IPS-18a (cell line): Measurements from ENCODE around the gene MCRIP1.

Source experiments
- H3K27ac ChIP-seq: one replicate; pipeline ENCODE4 v1.5.1; 2013; ENCODE audit warnings: low read length
- H3K27me3 ChIP-seq: one replicate; pipeline ENCODE4 v1.6.1; 2013; ENCODE audit warnings: mild to moderate bottlenecking, low read length; ENCODE audit not compliant: control insufficient read depth, insufficient read depth
- H3K36me3 ChIP-seq: one replicate; pipeline ENCODE4 v1.6.1; 2013; ENCODE audit warnings: low read depth, low read length; ENCODE audit not compliant: control insufficient read depth
- H3K4me1 ChIP-seq: one replicate; pipeline ENCODE4 v1.6.1; 2013; ENCODE audit warnings: low read depth, low read length; ENCODE audit not compliant: control insufficient read depth
- H3K4me3 ChIP-seq: one replicate; pipeline ENCODE4 v1.5.1; 2013; ENCODE audit warnings: low read length
- H3K9ac ChIP-seq: one replicate; pipeline ENCODE4 v1.6.1; 2013; ENCODE audit warnings: mild to moderate bottlenecking, low read length, moderate library complexity
- H3K9me3 ChIP-seq: one replicate; pipeline ENCODE4 v1.6.1; 2013; ENCODE audit warnings: low read depth, low read length; ENCODE audit not compliant: control insufficient read depth

The MCRIP1 gene

GRCh38 chr17:81811705-81812570 lies 21.2 kb downstream of the MCRIP1 start:
- Histone ChIP-seq H3K27ac (no peak overlapping the region), H3K9me3 (no peaks in the 10 kb centered on the region), H3K36me3 (no peaks in the 10 kb centered on the region), H3K4me3 (no peak overlapping the region), H3K4me1 (no peaks in the 10 kb centered on the region), H3K27me3 (peaks cover 15% of the 10 kb centered on the region), H3K9ac (no peak overlapping the region)

- peaks cover 23% of the 10 kb centered on the region for H3K27me3 ChIP-seq
- no peaks in the 10 kb centered on the region for H3K9me3 ChIP-seq
- no peak overlapping the region for H3K27ac ChIP-seq
- H3K4me3 ChIP-seq: no peak overlapping the region
- H3K4me1 ChIP-seq: no peaks in the 10 kb centered on the region
- no peak overlapping the region for H3K9ac ChIP-seq
- H3K36me3 ChIP-seq: no peaks in the 10 kb centered on the region
These were observed 22.0 kb downstream of the MCRIP1 start for GRCh38 chr17:81810892-81811704.

DNA sequence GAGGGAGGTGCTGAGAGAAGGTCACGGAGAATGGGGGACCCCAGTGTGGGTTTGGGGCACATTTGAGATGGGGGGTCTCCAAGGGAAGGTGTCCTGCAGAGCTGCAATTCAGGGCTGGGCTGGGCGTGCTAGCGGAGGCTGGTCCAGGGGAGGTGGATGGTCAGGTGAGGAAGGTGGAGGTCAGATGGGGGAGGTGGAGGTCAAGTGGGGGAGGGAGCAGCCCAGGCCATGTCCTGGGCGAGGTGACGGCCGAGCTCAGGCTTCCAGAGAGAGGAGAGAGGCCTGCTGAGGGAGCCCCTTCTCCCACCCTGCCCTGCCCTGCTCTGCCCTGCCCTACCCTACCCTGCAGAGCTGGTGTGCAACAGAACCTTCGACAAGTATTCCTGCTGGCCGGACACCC lies 22.6 kb downstream of the MCRIP1 start:
- H3K36me3 ChIP-seq: no peaks in the 10 kb centered on the region
- no peak overlapping the region for H3K27ac ChIP-seq
- no peaks in the 10 kb centered on the region for H3K4me1 ChIP-seq
- no peaks in the 10 kb centered on the region for H3K9me3 ChIP-seq
- H3K27me3 ChIP-seq: peaks cover 30% of the 10 kb centered on the region
- no peak overlapping the region for H3K9ac ChIP-seq
- H3K4me3 ChIP-seq: no peak overlapping the region

DNA sequence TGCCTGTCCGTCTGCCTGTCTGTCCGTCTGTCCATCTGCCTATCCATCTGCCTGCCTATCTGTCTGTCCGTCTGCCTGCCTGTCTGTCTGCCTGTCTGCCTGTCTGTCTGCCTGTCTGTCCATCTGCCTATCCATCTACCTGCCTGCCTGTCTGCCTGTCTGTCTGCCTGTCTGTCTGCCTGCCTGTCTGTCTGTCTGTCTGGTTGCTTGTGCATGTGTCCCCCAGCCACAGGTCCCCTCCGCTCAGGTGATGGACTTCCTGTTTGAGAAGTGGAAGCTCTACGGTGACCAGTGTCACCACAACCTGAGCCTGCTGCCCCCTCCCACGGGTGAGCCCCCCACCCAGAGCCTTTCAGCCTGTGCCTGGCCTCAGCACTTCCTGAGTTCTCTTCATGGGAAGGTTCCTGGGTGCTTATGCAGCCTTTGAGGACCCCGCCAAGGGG lies 23.5 kb downstream of the MCRIP1 start:
- Histone ChIP-seq H3K27me3 (peaks cover 39% of the 10 kb centered on the region), H3K27ac (no peak overlapping the region), H3K36me3 (no peaks in the 10 kb centered on the region), H3K4me1 (no peaks in the 10 kb centered on the region), H3K9me3 (no peaks in the 10 kb centered on the region), H3K4me3 (no peak overlapping the region), H3K9ac (no peak overlapping the region)

DNA sequence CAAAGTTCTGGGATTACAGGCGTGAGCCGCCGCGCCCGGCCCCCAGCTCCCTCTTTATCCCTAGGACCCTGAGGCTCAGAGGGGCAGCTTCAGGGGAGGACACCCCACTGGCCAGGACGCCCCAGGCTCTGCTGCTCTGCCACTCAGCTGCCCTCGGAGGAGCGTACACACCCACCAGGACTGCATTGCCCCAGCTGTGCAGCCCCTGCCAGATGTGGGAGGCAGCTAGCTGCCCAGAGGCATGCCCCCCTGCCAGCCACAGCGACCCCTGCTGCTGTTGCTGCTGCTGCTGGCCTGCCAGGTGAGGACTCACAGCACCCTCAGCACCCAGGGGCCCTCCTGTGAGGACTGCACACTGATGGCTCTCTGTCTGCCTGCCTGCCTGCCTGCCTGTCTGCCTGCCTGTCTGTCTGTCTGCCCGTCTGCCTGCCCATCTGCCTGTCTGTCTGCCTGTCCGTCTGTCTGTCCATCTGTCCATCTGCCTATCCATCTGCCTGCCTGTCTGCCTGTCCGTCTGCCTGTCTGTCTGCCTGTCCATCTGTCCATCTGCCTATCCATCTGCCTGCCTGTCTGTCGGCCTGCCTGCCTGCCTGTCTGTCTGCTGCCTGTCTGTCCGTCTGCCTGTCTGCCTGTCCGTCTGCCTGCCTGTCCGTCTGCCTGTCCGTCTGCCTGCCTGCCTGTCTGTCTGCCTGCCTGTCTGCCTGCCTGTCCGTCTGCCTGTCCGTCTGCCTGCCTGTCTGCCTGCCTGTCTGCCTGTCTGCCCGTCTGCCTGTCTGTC lies 24.1 kb downstream of the MCRIP1 start:
- Histone ChIP-seq H3K9ac (no peak overlapping the region), H3K4me1 (no peaks in the 10 kb centered on the region), H3K4me3 (no peak overlapping the region), H3K27ac (no peak overlapping the region), H3K36me3 (no peaks in the 10 kb centered on the region), H3K9me3 (no peaks in the 10 kb centered on the region), H3K27me3 (peaks cover 45% of the 10 kb centered on the region)

DNA sequence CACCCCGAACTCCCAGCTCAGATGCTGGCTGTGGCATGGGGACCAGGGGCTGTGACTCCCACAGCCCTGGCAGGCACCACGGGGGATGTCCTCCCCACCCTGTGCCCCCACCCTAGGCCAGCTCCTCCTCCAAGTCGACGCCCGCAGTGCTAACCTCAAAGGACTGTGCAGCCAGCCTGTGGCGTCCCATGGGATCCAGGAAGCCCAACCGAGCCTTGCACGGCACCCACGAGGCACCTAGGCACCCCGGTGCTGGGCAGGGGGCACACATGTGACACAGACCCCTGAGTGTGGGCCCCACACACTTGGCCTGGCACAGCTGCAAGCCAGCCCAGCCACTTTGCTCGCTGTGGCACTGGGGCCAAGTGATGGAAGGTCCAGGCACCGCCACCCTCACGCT lies 25.3 kb downstream of the MCRIP1 start:
- H3K9ac ChIP-seq: no peak overlapping the region
- H3K27me3 ChIP-seq: peaks cover 56% of the 10 kb centered on the region
- H3K4me3 ChIP-seq: no peak overlapping the region
- H3K36me3 ChIP-seq: no peaks in the 10 kb centered on the region
- no peaks in the 10 kb centered on the region for H3K9me3 ChIP-seq
- no peaks in the 10 kb centered on the region for H3K4me1 ChIP-seq
- H3K27ac ChIP-seq: no peak overlapping the region

GRCh38 chr17:81807210-81807719 lies 25.8 kb downstream of the MCRIP1 start:
- no peak overlapping the region for H3K4me3 ChIP-seq
- no peaks in the 10 kb centered on the region for H3K4me1 ChIP-seq
- H3K9me3 ChIP-seq: no peaks in the 10 kb centered on the region
- no peak overlapping the region for H3K9ac ChIP-seq
- peaks cover 62% of the 10 kb centered on the region for H3K27me3 ChIP-seq
- H3K36me3 ChIP-seq: no peaks in the 10 kb centered on the region
- H3K27ac ChIP-seq: no peak overlapping the region

- H3K27ac ChIP-seq: no peak overlapping the region
- H3K4me3 ChIP-seq: no peak overlapping the region
- H3K9me3 ChIP-seq: no peaks in the 10 kb centered on the region
- no peaks in the 10 kb centered on the region for H3K36me3 ChIP-seq
- H3K9ac ChIP-seq: no peak overlapping the region
- peaks cover 68% of the 10 kb centered on the region for H3K27me3 ChIP-seq
- no peaks in the 10 kb centered on the region for H3K4me1 ChIP-seq
These were observed 26.5 kb downstream of the MCRIP1 start for GRCh38 chr17:81806461-81807209.

- Histone ChIP-seq H3K27me3 (peaks cover 75% of the 10 kb centered on the region), H3K27ac (no peak overlapping the region)
These were observed 27.2 kb downstream of the MCRIP1 start for GRCh38 chr17:81805707-81806460.

More at GRCh38 chr17:81805707-81806460, 27.2 kb downstream of the MCRIP1 start:
- Histone ChIP-seq H3K9me3 (no peaks in the 10 kb centered on the region), H3K4me1 (no peaks in the 10 kb centered on the region), H3K4me3 (no peak overlapping the region), H3K9ac (no peak overlapping the region), H3K36me3 (no peaks in the 10 kb centered on the region)
